HEK293 (cell line): ENCODE data around the gene COX7A2L.
"Not testable (repeated sequence)": the region's sequence is repeated elsewhere in the genome, so short reads cannot be mapped to it uniquely, and the experiment has no call there.

Experiments
- CTCF ChIA-PET: fragments of 350-600 bp; formaldehyde crosslinking; extraction: SDS; loops from one replicate; lab custom pipeline; 2021; ENCODE audit warnings: antibody characterized with exemption; lab: Yijun Ruan, JAX
- POLR2A ChIA-PET: fragments of 300-600 bp; formaldehyde crosslinking; extraction: SDS; loops from one replicate; lab custom pipeline; 2020; ENCODE audit warnings: antibody characterized with exemption, inconsistent platforms; lab: Yijun Ruan, JAX
- H3K27ac ChIP-seq: fragments of 200-500 bp; sonication (Bioruptor generic); 2 replicates; pipeline ENCODE4 v1.5.1; 2014; ENCODE audit warnings: low read depth, low read length, control low read depth, inconsistent platforms; ENCODE audit errors: extremely low read depth
- H3K36me3 ChIP-seq, 2 experiments: fragments of 200-500 bp in 1 of 2; sonication (Bioruptor generic) in 1 of 2; 1 replicate in 1 of 2; 2 replicates in 1 of 2; pipeline ENCODE4 v1.5.1; 2014 to 2017; ENCODE audit warnings: inconsistent platforms in 2 of 2, low read length in 2 of 2; ENCODE audit not compliant: control insufficient read depth in 2 of 2, insufficient read depth in 1 of 2
- H3K4me1 ChIP-seq: fragments of 200-500 bp; sonication (Bioruptor generic); 2 replicates; pipeline ENCODE4 v1.5.1; 2014; ENCODE audit warnings: mild to moderate bottlenecking, low read length, inconsistent platforms; ENCODE audit not compliant: control insufficient read depth, insufficient read depth
- H3K4me3 ChIP-seq: 2 replicates; pipeline ENCODE4 v1.5.1; 2011; ENCODE audit warnings: low read depth, mild to moderate bottlenecking, control low read depth, low read length, moderate library complexity
- H3K9me3 ChIP-seq: fragments of 200-500 bp; sonication (Bioruptor generic); 2 replicates; pipeline ENCODE4 v1.5.1; 2014; ENCODE audit warnings: low read depth, low read length, inconsistent platforms; ENCODE audit not compliant: control insufficient read depth, insufficient read depth
- GLI2 ChIP-seq: fragments of 450-650 bp; formaldehyde crosslinking; IDR thresholded peaks from 2 replicates; pipeline ENCODE4; 2017; ENCODE audit warnings: missing biosample characterization, missing genetic modification characterization, low read depth, borderline replicate concordance
- HOXD13 ChIP-seq: sonication (generic); formaldehyde crosslinking; IDR thresholded peaks from 2 replicates; pipeline ENCODE4 v1.8.0; 2022; ENCODE audit warnings: missing genetic modification reagents, borderline replicate concordance
- PATZ1 ChIP-seq: fragments of 450-650 bp; formaldehyde crosslinking; IDR thresholded peaks from 2 replicates; pipeline ENCODE4 v1.5.1; 2016; ENCODE audit warnings: missing biosample characterization, missing genetic modification characterization
- PRDM10 ChIP-seq: fragments of 450-650 bp; formaldehyde crosslinking; IDR thresholded peaks from 2 replicates; pipeline ENCODE4 v1.5.1; 2016; ENCODE audit warnings: missing biosample characterization, missing genetic modification characterization
- ZNF416 ChIP-seq: fragments of 450-650 bp; formaldehyde crosslinking; IDR thresholded peaks from 2 replicates; pipeline ENCODE4 v1.5.1; 2016; ENCODE audit warnings: missing biosample characterization, missing genetic modification characterization
- ZNF776 ChIP-seq: fragments of 450-650 bp; formaldehyde crosslinking; IDR thresholded peaks from 2 replicates; pipeline ENCODE4 v1.5.0; 2017; ENCODE audit warnings: missing biosample characterization, missing genetic modification characterization, borderline replicate concordance
- TF ChIP-seq, protein P1 (sequence below): fragments of 450-650 bp; formaldehyde crosslinking; conservative IDR thresholded peaks from 2 replicates; pipeline ENCODE4 v1.5.1; 2016; ENCODE audit warnings: low read depth, missing biosample characterization, missing genetic modification characterization
- TF ChIP-seq, protein P2 (sequence below): fragments of 450-650 bp; formaldehyde crosslinking; IDR thresholded peaks from 2 replicates; pipeline ENCODE4 v1.5.1; 2017; ENCODE audit warnings: missing biosample characterization, missing genetic modification characterization
- TF ChIP-seq, protein P3 (sequence below): fragments of 450-650 bp; formaldehyde crosslinking; IDR thresholded peaks from 2 replicates; pipeline ENCODE4 v1.5.1; 2016; ENCODE audit warnings: missing biosample characterization, missing genetic modification characterization

The COX7A2L gene

GRCh38 chr2:42335514-42336104, 25.4 kb downstream of the COX7A2L start (continued):
- TF ChIP-seq, protein P1, sequence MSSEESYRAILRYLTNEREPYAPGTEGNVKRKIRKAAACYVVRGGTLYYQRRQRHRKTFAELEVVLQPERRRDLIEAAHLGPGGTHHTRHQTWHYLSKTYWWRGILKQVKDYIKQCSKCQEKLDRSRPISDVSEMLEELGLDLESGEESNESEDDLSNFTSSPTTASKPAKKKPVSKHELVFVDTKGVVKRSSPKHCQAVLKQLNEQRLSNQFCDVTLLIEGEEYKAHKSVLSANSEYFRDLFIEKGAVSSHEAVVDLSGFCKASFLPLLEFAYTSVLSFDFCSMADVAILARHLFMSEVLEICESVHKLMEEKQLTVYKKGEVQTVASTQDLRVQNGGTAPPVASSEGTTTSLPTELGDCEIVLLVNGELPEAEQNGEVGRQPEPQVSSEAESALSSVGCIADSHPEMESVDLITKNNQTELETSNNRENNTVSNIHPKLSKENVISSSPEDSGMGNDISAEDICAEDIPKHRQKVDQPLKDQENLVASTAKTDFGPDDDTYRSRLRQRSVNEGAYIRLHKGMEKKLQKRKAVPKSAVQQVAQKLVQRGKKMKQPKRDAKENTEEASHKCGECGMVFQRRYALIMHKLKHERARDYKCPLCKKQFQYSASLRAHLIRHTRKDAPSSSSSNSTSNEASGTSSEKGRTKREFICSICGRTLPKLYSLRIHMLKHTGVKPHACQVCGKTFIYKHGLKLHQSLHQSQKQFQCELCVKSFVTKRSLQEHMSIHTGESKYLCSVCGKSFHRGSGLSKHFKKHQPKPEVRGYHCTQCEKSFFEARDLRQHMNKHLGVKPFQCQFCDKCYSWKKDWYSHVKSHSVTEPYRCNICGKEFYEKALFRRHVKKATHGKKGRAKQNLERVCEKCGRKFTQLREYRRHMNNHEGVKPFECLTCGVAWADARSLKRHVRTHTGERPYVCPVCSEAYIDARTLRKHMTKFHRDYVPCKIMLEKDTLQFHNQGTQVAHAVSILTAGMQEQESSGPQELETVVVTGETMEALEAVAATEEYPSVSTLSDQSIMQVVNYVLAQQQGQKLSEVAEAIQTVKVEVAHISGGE (tag by site-specific recombination) = no peak
- no peak for TF ChIP-seq ZNF416 (tag by site-specific recombination)
- no peak for TF ChIP-seq HOXD13 (CRISPR knock-in tag)
- TF ChIP-seq, all 188 proteins: peak for 0

GRCh38 chr2:42334865-42335264, 26.2 kb downstream of the COX7A2L start:
- H3K27ac ChIP-seq, H3K4me1 ChIP-seq, H3K9me3 ChIP-seq, POLR2A ChIA-PET, H3K4me3 ChIP-seq: not testable (repeated sequence)
- CTCF ChIA-PET = interaction anchor here (0.6 kb wide), 1 partner anchor 85 kb away, joined by 6 read pairs; no protein-coding TSS in a partner anchor
- peaks cover 12 to 83% of the 10 kb centered on the region in 2 experiments for H3K36me3 ChIP-seq

- Histone ChIP-seq H3K9me3 (no peaks in the 10 kb centered on the region), H3K27ac (no peak overlapping the region)
- TF ChIP-seq GLI2 (tag by site-specific recombination) = no peak
- TF ChIP-seq, protein P2, sequence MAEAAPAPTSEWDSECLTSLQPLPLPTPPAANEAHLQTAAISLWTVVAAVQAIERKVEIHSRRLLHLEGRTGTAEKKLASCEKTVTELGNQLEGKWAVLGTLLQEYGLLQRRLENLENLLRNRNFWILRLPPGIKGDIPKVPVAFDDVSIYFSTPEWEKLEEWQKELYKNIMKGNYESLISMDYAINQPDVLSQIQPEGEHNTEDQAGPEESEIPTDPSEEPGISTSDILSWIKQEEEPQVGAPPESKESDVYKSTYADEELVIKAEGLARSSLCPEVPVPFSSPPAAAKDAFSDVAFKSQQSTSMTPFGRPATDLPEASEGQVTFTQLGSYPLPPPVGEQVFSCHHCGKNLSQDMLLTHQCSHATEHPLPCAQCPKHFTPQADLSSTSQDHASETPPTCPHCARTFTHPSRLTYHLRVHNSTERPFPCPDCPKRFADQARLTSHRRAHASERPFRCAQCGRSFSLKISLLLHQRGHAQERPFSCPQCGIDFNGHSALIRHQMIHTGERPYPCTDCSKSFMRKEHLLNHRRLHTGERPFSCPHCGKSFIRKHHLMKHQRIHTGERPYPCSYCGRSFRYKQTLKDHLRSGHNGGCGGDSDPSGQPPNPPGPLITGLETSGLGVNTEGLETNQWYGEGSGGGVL (tag by site-specific recombination) = no peak
- TF ChIP-seq PRDM10 = no peak
- no peak for TF ChIP-seq ZNF776 (tag by site-specific recombination)
- TF ChIP-seq, protein P3, sequence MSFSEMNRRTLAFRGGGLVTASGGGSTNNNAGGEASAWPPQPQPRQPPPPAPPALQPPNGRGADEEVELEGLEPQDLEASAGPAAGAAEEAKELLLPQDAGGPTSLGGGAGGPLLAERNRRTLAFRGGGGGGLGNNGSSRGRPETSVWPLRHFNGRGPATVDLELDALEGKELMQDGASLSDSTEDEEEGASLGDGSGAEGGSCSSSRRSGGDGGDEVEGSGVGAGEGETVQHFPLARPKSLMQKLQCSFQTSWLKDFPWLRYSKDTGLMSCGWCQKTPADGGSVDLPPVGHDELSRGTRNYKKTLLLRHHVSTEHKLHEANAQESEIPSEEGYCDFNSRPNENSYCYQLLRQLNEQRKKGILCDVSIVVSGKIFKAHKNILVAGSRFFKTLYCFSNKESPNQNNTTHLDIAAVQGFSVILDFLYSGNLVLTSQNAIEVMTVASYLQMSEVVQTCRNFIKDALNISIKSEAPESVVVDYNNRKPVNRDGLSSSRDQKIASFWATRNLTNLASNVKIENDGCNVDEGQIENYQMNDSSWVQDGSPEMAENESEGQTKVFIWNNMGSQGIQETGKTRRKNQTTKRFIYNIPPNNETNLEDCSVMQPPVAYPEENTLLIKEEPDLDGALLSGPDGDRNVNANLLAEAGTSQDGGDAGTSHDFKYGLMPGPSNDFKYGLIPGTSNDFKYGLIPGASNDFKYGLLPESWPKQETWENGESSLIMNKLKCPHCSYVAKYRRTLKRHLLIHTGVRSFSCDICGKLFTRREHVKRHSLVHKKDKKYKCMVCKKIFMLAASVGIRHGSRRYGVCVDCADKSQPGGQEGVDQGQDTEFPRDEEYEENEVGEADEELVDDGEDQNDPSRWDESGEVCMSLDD (tag by site-specific recombination) = no peak
- TF ChIP-seq PATZ1 = no peak
- TF ChIP-seq, all 188 proteins: peak for 0
- peaks cover 12 to 87% of the 10 kb centered on the region in 2 experiments for H3K36me3 ChIP-seq
- no peak overlapping the region for H3K4me3 ChIP-seq
- ChIA-PET POLR2A (no interaction called here), CTCF (interaction anchor here (0.6 kb wide), 1 partner anchor 52 kb away, joined by 3 read pairs; no protein-coding TSS in a partner anchor)
- no peaks in the 10 kb centered on the region for H3K4me1 ChIP-seq
Measured at GRCh38 chr2:42334220-42334619, 26.8 kb downstream of the COX7A2L start.
